Activated gamma-delta T cell treated with Interleukin-2 at 50 U/mL for 16 hours (primary cell): ENCODE data around the gene RTCB.
A peak's percentile ranks its signal among the peaks of the same experiment; 100 is the strongest.

ENCODE experiments used
- DNase-seq: peaks from one replicate; pipeline ENCODE4 v3.0.0-alpha.2; 2020

RTCB gene

DNA sequence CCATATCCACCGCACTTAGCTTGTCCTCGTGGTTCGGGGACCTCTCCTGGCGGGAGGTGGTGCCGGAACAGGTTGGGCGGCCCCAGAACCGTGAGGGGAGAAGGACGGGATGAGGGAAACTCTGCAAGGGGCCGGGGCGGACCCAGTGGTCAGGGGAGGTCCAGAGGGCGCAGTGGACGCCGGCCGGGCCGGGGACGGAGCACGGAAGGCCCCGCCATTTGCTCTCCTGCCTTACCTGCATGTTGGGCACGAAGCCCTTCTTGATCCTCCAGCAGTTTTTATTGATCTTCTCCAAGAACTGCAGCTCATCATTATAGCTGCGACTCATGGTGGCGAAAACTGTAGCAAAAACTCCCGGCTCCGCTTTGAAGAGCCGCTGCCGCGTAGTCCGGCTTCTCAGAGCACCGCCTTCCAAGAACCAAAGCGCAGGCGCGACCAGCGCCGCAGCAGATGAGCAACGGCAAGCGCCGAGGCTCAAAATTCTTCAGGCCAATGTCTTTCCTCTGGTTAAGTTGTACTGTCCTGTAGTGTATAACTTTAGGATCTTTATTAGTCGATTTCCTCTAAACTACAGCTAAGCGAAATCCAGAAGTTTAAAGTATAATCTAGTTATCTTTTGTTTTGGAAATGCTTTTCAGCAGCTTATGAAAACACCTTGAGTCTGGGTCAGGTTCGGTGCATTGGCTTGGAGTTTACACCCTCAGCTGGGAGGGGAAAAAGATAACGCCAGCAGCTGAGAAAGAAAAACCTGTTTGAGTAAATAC, at the start of gene RTCB:
Gene RTCB (minus strand): TSS at position 419 of the 764 bp plus-strand sequence. CDS start 91 bp downstream, at position 328.
- peak; percentile 95 for DNase-seq

DNA sequence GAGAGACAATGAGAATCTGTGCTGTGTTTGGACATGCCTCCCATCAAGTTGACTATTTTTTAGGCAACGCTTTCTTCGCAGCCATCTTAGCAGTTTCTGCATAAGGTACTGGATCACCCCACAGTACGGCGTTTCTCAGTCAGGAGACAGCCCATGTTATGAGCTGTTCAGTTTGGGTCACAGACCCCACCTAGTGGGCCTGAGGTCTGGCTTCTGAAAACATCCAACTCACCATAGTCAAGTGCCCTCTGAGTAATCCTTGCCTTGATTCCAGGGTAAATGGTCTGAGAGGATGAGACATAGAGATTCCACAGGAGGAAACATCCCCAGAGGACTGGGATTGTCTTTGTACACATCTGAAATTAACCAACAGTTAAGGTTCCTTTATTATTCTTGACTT, 45.0 kb upstream of the RTCB start:
- DNase-seq: no peak

DNA sequence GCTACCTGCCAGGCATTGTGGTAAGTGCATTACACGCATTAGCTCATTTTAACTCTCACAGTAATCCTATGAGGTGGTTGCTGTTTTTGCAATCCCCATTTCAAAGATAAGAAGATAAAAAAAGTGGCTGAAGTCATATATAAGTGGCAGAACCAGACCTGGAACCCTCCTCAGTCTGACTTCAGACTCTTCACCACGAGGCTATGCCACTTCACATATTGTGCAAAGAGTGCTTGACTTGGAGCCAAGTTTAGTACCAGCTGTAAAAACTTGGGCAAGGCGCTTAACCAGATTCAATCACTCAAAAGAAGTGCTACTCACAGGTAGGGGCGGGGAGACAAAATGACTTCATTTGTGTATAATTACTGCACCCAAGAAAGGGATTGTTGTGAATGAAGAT, 36.9 kb upstream of the RTCB start:
- no peak for DNase-seq

DNA sequence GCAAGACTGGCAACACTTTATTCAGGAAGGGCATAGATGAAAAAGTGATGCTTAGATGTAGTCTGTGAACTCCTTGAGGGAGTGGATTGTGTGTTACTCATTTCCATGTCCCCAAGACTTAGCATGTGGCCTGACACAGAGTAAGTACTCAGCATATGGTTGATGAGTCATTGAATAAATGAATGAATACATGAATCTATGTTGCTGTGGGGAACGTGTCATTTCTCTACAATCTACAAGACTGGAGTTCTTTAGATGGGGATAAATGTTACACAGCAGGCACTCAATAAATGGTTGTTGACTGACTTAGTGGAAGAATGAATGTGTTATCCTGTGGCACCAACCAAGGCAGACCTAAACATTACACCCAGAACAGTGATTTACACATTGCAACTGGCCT, 34.3 kb upstream of the RTCB start:
- DNase-seq: no peak

DNA sequence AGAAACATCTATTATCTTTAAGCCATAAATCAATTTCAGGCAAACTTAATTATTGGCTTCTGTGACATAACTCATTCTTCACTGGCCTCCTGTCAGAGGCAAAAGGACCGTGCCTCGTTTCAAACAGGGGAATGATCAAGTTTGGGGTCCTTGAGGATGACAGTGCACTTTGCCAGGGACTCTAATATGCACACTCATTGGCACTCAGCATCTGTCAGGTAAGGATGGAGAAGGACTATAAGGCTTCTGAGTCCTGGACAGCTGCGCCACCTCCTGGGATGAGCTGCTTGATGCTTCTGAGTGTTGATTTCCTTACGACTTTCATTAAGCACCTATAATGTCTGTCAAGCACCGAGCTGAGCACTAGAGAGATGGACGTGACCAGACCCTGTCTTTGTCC, 32.0 kb upstream of the RTCB start:
- no peak for DNase-seq

DNA sequence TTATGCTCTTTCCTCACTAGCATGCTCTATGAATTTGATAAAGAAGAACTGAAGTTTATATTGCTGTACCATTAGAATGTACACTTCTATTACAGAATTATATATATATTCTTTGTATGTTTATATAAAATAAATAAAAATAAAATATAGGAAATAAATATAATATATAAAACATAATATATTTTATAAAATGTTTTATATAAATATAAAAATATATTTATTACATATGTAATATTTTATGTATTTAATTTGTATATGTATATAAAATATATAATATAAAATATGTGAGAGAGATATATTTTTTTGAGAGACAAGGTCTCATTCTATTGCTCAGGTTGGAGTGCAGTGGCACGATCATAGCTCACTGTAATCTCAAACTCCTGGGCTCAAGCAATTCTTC, 18.3 kb upstream of the RTCB start:
- no peak for DNase-seq

DNA sequence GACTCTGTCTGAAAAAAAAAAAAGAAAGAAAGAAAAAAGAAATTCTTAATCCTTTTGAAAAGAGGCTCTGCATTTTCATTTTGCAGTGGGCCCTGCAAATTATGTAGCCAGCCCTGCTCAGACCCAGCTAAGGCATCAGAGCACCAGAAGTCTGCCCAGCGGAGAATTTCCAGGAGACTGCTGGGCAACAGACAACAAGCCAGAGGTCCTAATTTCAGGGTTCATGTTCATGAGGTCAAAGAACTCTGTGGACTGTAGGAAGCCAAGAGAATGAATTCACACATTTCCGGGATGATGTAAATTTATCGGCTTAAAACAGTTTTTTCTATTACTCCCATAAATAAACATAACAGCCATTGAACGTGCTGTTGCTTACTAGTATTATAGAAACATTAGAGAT, 14.8 kb upstream of the RTCB start:
- no peak for DNase-seq

DNA sequence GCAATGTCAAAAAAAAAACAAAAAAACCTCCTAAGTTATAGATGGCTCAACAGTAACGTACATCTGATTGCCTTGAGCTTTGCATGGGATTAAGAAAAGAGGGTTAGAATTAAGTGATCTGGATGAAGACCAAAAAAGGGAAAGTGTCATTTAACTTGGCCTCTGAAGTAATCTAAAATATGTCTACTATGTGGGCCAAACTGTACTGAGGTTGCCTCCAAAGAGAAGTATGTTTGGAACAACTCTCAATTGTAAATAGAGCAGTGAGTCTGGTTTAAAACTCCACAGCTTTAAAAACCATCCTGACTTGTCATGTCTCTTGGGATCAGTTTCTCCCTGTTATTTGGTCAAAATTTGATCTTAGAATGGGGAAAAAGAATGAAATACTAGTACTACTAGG, 11.6 kb upstream of the RTCB start:
- no peak for DNase-seq

DNA sequence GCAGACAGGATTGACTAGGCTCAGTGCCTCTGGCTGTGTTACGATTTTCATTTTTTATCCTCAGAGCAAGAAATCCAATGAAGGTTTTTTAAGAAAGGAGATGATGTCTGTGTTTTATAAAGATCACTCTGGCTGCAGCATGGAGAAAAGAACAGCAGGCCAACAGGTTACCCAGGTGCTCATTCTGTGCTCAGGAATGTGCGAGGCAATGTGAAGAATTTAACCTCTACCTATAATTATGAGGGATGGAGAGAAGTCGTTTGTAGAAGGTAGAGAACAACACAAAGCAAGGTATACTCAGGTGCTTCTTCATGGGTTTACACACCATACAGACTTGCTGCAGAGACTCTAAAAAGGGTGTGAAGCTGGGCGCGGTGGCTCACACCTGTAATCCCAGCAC, 10.0 kb upstream of the RTCB start:
- DNase-seq: no peak

DNA sequence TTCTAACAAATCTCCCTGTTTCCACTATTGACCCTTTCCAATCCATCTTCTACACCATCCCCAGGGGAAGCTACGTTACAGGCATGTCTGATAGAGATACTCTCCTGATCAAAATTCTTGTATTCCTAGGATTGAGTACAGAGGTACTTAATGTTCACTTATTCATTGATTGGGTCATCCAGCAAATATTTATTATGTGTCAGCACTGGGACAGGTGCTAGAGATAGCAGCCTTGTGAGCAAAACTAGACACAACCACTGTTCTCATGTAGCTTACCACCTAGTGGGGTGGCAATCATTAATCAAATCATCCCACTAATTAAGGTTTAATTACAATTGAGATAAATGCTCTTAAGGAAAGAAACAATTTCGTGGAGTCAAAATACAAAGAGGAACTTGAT, 9.4 kb upstream of the RTCB start:
- no peak for DNase-seq

DNA sequence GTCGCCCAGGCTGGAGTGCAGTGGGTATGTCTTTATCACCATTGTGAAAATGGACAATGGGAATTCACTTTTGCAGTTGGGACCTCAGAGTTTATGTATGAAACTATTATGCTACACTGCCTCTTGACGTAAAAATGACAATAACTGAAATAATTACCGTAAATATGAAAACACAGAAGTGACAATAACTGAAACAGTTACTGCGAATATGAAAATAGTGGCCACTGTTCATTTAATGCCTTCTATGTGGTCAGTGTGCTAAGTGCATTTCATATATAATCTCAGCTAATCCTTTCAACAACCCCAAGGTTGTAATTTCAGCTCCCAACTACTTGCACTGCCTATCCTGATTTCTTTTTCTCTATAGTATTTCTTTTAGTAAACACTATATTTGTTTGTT, 5.9 kb upstream of the RTCB start:
- DNase-seq: no peak

DNA sequence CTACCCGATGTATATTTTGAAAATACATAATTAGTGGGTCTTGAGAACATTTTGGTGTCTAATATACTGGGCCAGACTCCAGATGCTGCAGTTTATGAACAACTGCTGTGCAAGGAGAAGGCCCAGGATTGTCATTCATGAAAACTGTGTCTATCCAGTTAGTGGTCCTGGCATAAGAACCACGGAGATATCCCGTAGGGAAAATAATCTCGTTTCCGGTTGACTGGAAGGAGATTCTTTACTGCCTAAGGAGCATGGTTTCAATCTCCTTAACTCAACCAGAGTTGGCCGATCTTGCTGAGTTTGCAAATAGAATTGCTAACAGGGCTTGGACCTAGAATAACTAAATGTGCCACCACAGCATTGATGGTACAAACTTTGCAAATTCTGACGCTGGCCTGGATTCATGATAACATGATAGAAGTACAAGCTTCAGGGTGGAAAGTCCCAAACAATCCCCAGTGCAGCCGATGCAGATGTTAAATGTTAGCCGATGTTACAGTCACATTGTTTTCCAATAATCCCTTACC, 4.6 kb upstream of the RTCB start:
- DNase-seq: no peak

DNA sequence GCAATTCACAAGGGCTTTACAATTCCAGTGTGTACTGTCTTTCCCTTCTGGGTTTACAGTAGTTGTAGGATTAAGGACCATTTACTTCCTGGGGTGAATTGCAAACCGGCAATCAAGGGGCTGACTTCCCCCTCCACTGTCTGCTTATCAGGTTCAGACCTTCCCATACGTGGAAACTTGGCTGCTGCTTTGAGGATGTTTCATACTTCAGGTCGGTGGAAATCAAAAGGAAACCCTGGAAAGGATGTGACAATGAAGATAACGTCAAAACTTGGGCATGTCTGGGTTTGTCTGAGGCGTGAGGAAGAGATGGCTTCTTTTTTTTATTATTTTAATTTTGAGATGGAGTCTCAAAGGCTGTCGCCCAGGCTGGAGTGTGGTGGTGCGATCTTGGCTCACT, 2.1 kb upstream of the RTCB start:
- no peak for DNase-seq

DNA sequence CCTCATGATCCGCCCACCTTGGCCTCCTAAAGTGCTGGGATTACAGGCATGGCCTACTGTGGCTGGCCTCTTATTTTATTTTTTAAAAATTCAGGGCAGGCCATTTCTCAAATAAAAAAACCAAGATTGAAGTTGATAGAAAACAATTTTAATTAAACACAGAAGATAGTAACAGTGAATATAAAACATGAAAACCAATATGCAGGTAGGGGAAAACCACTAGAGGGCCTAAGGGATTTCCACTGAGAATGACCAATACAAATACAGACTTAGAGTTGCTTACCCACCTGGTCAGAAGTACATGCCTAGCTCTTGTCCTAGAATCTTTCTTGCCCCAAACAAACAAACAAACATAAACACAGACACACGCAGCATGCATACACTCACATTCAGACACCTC, 1.7 kb upstream of the RTCB start:
- DNase-seq: no peak

DNA sequence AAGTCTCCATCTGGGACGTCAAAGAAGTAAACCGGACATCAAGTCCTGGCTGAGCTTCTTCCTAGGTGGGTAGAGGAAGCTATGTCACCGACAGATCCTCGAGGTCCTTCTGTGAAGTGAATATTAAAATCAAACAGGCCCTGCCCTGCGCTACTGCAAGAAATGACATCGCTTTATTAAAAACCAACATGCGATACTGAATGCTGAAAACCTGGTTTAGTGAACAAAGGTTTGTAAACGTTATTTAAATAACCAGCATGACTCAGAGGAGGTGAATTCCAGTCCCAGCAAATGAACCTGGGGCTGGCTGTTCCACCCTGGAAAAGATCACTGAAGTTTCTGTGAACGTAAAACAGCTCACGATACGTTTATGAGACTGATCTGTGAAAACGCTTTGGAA, 645 bp downstream of the RTCB start:
- no peak for DNase-seq

DNA sequence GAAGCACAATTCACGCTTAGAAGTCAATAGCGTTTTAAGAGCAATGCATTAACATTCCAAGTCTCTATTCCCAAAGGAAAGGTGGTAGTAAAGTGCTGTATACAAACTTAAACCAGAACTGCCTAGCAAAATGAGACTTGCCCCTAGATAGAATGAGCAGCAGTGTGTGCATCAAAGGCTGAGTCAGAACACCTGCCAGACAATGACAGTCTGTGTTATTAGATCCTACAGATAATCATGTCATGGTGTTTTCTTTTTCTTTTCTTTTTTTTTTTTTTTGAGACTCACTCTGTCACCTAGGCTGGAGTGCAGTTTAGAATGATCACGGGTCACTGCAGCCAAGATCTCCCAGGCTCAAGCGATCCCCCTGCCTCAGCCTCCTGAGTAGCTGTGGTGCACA, 1.6 kb downstream of the RTCB start:
- no peak for DNase-seq

DNA sequence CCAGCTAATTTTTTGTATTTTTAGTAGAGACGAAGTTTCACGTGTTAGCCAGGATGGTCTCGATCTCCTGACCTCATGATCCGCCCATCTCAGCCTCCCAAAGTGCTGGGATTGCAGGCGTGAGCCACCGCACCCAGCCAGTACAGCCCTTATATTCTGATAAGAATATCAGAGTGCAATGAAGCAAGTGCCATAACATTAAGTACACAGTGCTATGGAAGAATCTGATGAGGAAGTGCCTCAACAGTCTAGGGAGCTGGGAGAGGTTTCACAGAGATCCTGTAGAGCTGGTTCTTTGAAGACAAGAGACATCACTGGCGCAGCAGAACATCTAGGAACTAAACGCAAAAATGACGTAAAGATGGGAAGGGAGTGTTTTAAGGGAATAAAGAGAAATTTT, 2.1 kb downstream of the RTCB start:
- DNase-seq: no peak

DNA sequence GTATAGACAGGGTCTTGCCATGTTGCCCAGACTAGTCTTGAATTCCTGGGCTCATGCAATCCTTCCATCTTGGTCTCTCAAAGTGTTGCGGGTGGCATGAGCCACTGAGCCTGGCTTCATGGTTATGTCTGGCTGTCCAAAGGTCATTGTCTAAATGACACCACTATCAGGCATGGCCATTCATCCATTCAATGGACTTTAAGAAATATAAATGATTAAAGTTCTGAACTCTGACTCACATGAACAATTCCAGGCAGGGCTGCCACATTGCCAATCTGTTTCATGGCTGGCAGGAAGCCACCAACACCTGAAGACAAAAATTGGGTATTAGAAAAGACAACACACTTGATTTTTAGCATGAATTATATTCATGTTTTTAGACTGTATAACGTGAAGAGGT, 4.1 kb downstream of the RTCB start:
- DNase-seq: no peak

DNA sequence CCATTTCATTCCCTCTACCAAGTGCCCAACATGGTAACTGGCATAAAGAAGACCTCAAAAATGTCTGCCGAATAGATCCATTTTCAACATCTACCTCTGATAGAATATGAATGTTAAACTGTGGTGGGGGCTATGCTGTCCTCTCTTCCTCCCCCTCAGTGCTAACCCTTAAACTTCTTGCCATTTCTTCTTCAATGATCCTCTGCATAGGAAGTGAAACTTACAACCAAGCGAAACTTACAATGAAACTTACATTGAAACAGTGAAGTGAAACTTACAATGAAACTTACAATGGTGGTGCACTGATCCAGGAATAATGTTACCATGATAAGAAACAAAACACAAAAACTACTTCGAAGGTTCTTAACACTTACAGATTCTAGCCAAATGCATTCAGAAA, 4.7 kb downstream of the RTCB start:
- DNase-seq: no peak

DNA sequence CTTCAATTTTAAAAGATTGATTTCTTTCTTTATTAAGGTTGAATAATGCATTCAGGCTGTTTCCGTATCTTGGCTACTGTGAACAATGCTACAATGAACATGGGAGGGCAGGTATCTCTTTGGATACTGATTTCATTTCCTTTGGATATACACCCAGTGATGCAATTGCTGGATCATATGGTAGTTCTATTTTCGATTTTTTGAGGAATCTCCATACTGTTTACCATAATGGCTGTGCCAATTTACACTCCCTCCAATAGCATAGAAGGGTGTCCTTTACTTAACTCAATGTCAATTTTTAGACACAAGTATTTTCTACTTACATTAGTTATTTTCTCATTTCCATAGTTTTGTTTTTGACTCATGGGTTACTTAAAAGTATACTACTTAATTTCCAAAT, 8.0 kb downstream of the RTCB start:
- no peak for DNase-seq

DNA sequence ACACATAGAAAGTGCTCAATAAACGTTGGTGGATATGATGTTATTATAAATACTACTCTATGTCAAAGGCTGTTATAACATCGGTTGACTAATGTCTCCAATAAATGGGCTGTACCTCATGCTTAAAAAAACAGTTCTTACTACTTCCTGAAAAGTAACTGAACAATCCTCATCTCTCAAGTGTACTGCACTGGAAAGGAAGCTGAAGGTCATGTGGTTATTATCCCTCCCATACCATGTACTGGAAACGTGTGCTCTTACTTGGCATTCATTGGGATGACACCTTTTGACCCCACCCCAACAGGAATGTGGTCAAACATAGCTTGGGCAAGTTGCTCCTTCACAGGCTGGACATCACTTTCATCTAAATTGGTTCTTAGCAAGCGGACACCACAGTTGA, 10.6 kb downstream of the RTCB start:
- no peak for DNase-seq

DNA sequence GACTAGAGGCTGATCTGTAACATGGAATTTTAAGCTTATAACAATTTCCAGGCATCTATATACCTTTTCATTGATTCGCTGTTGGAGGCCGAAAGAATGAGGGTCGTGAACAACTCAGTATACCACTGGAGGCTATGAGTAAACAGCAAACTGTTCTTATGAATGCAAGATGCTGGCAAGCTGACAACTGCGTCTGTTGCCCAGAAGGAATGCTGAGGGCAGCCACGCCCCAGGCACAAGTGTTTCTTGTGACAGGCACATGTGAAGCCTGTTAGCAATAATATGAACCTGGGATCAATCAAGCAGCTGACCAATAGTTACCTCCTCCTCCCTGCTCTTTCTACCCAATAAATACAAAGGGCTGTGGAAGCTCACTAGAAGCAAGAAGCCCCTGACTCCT, 15.3 kb downstream of the RTCB start:
- DNase-seq: no peak

DNA sequence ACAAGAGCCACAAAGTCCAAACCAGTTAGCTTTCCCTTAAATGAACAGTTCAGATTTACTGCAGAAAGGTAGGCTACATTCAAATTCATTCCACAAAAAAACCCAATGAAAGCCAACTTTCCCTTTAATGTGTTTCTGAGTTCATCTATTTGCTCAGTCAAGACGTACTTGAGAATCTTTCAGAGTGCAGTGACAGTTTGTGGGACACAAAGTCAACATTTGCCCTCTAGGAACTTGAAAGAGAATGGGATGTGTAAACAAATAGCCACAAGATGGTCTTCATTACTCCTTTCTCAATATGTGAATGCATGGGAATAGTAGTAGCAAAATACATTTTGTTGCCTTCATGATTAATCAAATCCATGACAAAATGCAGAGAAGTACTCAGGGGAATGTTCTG, 15.8 kb downstream of the RTCB start:
- DNase-seq: no peak

DNA sequence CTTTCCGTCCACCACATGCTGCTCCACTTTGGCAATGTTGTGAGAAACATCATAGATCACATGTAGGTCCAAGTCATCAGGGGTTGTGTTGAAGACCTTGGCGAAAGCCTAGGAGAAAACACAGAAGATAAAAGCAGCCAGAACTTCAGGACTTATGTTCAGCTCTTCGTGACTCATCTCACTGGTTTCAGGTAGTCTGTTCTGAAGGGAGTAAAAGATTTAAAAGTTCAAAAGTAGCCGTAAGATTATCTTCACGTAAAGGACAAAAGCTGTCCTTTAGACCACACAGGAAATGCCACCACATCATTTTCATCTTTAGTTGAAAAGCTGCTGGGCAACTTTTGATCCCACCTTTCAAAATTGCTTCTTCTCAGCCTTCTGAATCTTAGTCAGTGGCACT, 16.9 kb downstream of the RTCB start:
- DNase-seq: no peak

DNA sequence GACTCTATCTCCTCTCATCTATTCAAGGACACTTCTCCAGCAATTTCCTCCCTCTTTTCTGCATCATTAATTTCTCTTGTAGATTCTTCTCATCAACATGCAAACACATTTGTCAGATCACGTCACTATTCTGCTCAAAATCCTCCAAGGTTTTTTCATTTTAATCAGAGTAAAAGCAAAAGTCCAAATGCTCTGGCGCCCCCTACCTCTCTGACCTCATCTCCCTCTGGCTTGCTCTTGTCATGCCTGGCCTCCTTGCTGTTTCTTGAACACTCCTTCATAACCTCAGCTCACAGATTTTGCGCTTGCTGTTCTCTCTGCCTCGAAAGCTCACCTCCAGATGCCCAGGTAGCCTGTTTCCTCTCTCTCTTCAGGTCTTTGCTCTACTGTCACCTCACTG, 22.4 kb downstream of the RTCB start:
- no peak for DNase-seq
